ENCODE results near the gene CENPN.

DNA sequence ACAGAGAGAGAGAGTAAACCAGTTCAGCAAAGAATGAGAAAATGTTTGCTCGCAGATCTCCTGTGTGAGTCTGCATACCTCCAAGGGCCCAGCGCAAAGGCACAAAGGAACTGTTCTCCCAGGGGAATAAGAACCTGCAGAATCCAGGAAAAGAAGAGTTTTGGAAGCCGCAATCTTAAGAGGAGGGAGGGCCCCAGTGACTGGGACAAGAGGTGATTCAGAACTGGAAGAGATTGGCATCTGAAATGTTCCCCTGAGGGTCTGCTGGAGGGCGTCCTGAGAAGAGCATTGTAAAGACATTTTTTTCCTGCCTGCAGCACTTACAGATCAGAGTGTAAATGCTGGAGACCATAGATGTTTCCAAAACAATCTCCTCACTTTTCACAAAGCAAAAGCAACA lies 34.7 kb downstream of the CENPN start:
- TF ChIP-seq, protein P1, sequence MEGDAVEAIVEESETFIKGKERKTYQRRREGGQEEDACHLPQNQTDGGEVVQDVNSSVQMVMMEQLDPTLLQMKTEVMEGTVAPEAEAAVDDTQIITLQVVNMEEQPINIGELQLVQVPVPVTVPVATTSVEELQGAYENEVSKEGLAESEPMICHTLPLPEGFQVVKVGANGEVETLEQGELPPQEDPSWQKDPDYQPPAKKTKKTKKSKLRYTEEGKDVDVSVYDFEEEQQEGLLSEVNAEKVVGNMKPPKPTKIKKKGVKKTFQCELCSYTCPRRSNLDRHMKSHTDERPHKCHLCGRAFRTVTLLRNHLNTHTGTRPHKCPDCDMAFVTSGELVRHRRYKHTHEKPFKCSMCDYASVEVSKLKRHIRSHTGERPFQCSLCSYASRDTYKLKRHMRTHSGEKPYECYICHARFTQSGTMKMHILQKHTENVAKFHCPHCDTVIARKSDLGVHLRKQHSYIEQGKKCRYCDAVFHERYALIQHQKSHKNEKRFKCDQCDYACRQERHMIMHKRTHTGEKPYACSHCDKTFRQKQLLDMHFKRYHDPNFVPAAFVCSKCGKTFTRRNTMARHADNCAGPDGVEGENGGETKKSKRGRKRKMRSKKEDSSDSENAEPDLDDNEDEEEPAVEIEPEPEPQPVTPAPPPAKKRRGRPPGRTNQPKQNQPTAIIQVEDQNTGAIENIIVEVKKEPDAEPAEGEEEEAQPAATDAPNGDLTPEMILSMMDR (IDR thresholded peaks at IDR 0.05; ENCODE audit: low read depth, low read length): no peak
- TF ChIP-seq EZH2phosphoT487 (IDR thresholded peaks at IDR 0.05; ENCODE audit: low read depth): no peak

All from OCI-LY3 (cell line).